HUES6 (cell line): ENCODE data around the gene AOC2.
"Not testable (repeated sequence)": the region's sequence is repeated elsewhere in the genome, so short reads cannot be mapped to it uniquely, and the experiment has no call there.

ENCODE experiments used
- H3K27ac ChIP-seq: 2 replicates; pipeline ENCODE4 v1.7.0; 2013; ENCODE audit warnings: low read depth, mild to moderate bottlenecking, low read length, inconsistent platforms
- H3K27me3 ChIP-seq: 2 replicates; pipeline ENCODE4 v1.6.1; 2013; ENCODE audit warnings: low read length; ENCODE audit not compliant: control insufficient read depth, insufficient read depth
- H3K36me3 ChIP-seq: 2 replicates; pipeline ENCODE4 v1.6.1; 2013; ENCODE audit warnings: low read length; ENCODE audit not compliant: control insufficient read depth, insufficient read depth
- H3K4me1 ChIP-seq: 2 replicates; pipeline ENCODE4 v1.6.1; 2013; ENCODE audit warnings: low read length; ENCODE audit not compliant: control insufficient read depth, insufficient read depth
- H3K4me3 ChIP-seq: 2 replicates; pipeline ENCODE4 v1.5.1; 2013; ENCODE audit warnings: low read depth, low read length
- H3K9ac ChIP-seq: one replicate; pipeline ENCODE4 v1.6.1; 2013; ENCODE audit warnings: mild to moderate bottlenecking, low read length
- H3K9me3 ChIP-seq: 2 replicates; pipeline ENCODE4 v1.6.1; 2013; ENCODE audit warnings: low read depth, low read length; ENCODE audit not compliant: control insufficient read depth, insufficient read depth

AOC2 gene

DNA sequence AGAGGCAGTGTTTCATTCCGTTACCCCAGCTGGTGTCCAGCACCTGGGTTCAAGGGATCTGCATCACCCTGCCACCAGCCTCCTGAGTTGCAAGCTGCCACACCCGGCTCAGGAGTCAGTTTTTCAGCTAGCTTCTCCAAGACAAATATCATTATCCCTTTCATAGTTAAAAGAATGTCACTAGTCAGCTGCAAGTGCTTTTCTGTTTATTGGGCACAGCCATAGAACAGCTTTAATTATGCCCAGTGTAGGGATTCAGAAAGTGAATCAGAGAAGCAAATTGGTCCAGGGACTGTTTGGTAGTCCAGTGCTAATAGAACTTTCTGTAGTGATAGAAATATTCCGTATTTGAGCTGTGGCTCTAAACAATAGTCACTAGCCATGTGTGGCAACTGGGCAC lies 3.7 kb downstream of the AOC2 start:
- Histone ChIP-seq H3K27ac (no peak overlapping the region), H3K9me3 (no peaks in the 10 kb centered on the region), H3K36me3 (peaks cover 29% of the 10 kb centered on the region), H3K9ac (no peak overlapping the region), H3K27me3 (no peaks in the 10 kb centered on the region), H3K4me1 (no peaks in the 10 kb centered on the region), H3K4me3 (no peak overlapping the region)

DNA sequence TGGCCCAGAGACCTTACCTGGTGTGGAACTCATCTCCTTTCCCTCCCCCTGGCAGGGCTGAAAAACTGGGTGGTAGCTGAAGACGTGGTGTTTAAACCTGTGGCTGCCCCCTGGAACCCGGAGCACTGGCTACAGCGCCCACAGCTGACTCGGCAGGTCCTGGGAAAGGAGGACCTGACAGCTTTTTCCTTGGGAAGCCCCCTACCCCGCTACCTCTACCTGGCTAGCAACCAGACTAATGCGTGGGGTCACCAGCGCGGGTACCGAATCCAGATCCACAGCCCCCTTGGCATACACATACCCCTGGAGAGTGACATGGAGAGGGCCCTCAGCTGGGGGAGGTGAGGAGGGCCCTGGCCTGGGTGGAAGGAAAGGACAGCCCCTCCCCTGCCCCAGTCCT lies 4.7 kb downstream of the AOC2 start:
- Histone ChIP-seq H3K36me3 (peaks cover 20% of the 10 kb centered on the region), H3K9ac (no peak overlapping the region), H3K9me3 (no peaks in the 10 kb centered on the region), H3K27ac (no peak overlapping the region), H3K27me3 (no peaks in the 10 kb centered on the region), H3K4me3 (no peak overlapping the region), H3K4me1 (no peaks in the 10 kb centered on the region)

- Histone ChIP-seq H3K9ac (no peak overlapping the region), H3K9me3 (no peaks in the 10 kb centered on the region), H3K4me1 (no peaks in the 10 kb centered on the region), H3K27ac (no peak overlapping the region), H3K36me3 (peaks cover 14% of the 10 kb centered on the region), H3K27me3 (no peaks in the 10 kb centered on the region), H3K4me3 (no peak overlapping the region)
Observed at GRCh38 chr17:42849451-42850181, 5.2 kb downstream of the AOC2 start.

- no peaks in the 10 kb centered on the region for H3K9me3 ChIP-seq
- no peaks in the 10 kb centered on the region for H3K27me3 ChIP-seq
- no peak within 1 kb of the TSS for H3K9ac ChIP-seq
- no peak within 1 kb of the TSS for H3K27ac ChIP-seq
- no peaks in the 10 kb centered on the region for H3K4me1 ChIP-seq
- no peak within 1 kb of the TSS for H3K4me3 ChIP-seq
- H3K36me3 ChIP-seq, result peaks cover 4% of the 10 kb centered on the region; the same call in 1 of the 2 replicates
Observed at GRCh38 chr17:42850954-42851353, 6.6 kb downstream of the AOC2 start, which contains the start of gene AOC3. Gene AOC3, plus strand, starts transcription at chr17:42851199. Its CDS starts 145 bp downstream, at chr17:42851344.

- not testable (repeated sequence) for H3K27ac ChIP-seq, H3K4me1 ChIP-seq, H3K27me3 ChIP-seq, H3K36me3 ChIP-seq, H3K9ac ChIP-seq, H3K4me3 ChIP-seq, H3K9me3 ChIP-seq
Observed at GRCh38 chr17:42851371-42852240, 7.2 kb downstream of the AOC2 start.

DNA sequence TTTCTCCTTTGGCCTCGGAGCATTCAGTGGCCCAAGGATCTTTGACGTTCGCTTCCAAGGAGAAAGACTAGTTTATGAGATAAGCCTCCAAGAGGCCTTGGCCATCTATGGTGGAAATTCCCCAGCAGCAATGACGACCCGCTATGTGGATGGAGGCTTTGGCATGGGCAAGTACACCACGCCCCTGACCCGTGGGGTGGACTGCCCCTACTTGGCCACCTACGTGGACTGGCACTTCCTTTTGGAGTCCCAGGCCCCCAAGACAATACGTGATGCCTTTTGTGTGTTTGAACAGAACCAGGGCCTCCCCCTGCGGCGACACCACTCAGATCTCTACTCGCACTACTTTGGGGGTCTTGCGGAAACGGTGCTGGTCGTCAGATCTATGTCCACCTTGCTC lies 8.0 kb downstream of the AOC2 start:
- H3K4me3 ChIP-seq, result no peak overlapping the region
- H3K9ac ChIP-seq, result no peak overlapping the region
- H3K9me3 ChIP-seq, result no peaks in the 10 kb centered on the region
- H3K4me1 ChIP-seq, result no peaks in the 10 kb centered on the region
- H3K36me3 ChIP-seq, result peaks cover 4% of the 10 kb centered on the region; the same call in 1 of the 2 replicates
- H3K27ac ChIP-seq, result no peak overlapping the region
- no peaks in the 10 kb centered on the region for H3K27me3 ChIP-seq

GRCh38 chr17:42853004-42853403 lies 8.6 kb downstream of the AOC2 start:
- H3K27ac ChIP-seq, result no peak overlapping the region

GRCh38 chr17:42853597-42853967 lies 9.2 kb downstream of the AOC2 start:
- Histone ChIP-seq H3K9ac (no peak overlapping the region), H3K27ac (no peak overlapping the region), H3K36me3 (peaks cover 4% of the 10 kb centered on the region; the same call in 1 of the 2 replicates), H3K4me1 (no peaks in the 10 kb centered on the region), H3K4me3 (no peak overlapping the region), H3K27me3 (no peaks in the 10 kb centered on the region), H3K9me3 (no peaks in the 10 kb centered on the region)

More at GRCh38 chr17:42853004-42853403, 8.6 kb downstream of the AOC2 start:
- Histone ChIP-seq H3K9me3 (no peaks in the 10 kb centered on the region), H3K36me3 (peaks cover 4% of the 10 kb centered on the region; the same call in 1 of the 2 replicates), H3K4me3 (no peak overlapping the region), H3K4me1 (no peaks in the 10 kb centered on the region), H3K27me3 (no peaks in the 10 kb centered on the region), H3K9ac (no peak overlapping the region)

- Histone ChIP-seq H3K27me3 (no peaks in the 10 kb centered on the region), H3K27ac (no peak overlapping the region), H3K4me3 (no peak overlapping the region), H3K4me1 (no peaks in the 10 kb centered on the region), H3K9me3 (no peaks in the 10 kb centered on the region), H3K36me3 (peaks cover 4% of the 10 kb centered on the region; the same call in 1 of the 2 replicates), H3K9ac (no peak overlapping the region)
Observed at GRCh38 chr17:42853968-42854790, 9.8 kb downstream of the AOC2 start.

DNA sequence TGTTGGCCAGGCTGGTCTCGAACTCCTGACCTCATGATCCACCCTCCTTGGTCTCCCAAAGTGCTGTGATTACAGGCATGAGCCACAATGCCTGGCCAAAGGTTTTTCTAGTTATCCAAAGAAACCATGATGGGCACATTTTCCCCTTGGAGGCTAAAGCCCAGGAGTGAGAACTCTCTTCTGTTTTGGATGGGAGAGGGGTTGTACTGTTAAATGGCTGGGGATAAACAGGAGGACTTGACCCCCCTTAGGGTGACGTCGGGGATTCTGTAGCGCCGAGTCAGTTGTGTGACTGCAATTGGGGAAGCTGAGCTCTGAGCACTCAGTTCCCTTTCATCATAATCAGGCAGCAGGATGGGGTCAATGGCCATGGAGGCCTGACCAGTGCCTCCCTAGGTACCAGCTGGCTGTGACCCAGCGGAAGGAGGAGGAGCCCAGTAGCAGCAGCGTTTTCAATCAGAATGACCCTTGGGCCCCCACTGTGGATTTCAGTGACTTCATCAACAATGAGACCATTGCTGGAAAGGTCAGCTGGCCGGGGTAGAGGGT lies 10.7 kb downstream of the AOC2 start:
- no peaks in the 10 kb centered on the region for H3K27me3 ChIP-seq
- no peaks in the 10 kb centered on the region for H3K4me1 ChIP-seq
- H3K27ac ChIP-seq, result no peak overlapping the region
- H3K4me3 ChIP-seq, result no peak overlapping the region
- no peaks in the 10 kb centered on the region for H3K9me3 ChIP-seq
- peaks cover 4% of the 10 kb centered on the region; the same call in 1 of the 2 replicates for H3K36me3 ChIP-seq
- H3K9ac ChIP-seq, result no peak overlapping the region
